T47D (cell line): ENCODE data around the gene UBE2V1.

ENCODE experiments used
- DNase-seq, 2 experiments: peaks; one replicate each; pipeline versions ENCODE4 v3.0.0 to v3.0.0-alpha.2; 2011 to 2012; ENCODE audit warnings: low read depth in 1 of 2, low spot score in 1 of 2
- JUND ChIP-seq: IDR thresholded peaks from 2 replicates; pipeline ENCODE4 v1.6.1; 2012; ENCODE audit warnings: low read depth
- in situ Hi-C: cut with HindIII; loops from 2 replicates; pipeline ENCODE4 v1.10.0; 2016; ENCODE audit warnings: low sequenced_read_pairs, low pct_unique_long_range_greater_than_20kb

UBE2V1 gene

DNA sequence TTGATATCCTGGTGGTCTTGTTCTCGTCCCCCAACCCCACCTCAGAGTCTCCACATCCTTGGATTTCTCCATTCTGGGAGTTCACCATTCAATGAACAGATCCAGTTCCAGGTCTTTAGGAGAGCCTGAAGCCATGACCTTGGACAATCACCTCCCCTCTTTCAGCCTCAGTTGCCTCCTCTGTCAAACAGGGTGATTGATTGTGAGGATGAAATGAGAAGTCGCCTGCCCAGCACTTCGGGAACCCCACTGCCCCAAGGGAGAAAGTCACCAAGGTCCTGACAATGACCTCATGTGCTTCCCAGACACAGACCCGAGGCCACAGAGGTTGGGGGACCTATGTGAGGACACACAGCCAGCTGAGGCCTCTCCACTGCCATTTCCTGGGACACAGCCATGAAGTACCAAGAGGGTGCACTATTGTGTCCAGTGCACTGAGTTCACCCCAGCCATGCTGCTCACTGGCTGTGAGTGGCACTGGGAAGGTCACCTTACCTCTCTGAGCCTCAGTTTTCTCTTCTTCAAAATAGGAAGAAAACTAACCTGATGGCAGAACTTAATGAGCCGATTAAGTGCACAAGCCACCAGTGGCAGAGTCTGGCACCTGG lies 68.5 kb downstream of the UBE2V1 start:
- in situ Hi-C loops = no loop called here
- no peak for DNase-seq
- TF ChIP-seq JUND = no peak

DNA sequence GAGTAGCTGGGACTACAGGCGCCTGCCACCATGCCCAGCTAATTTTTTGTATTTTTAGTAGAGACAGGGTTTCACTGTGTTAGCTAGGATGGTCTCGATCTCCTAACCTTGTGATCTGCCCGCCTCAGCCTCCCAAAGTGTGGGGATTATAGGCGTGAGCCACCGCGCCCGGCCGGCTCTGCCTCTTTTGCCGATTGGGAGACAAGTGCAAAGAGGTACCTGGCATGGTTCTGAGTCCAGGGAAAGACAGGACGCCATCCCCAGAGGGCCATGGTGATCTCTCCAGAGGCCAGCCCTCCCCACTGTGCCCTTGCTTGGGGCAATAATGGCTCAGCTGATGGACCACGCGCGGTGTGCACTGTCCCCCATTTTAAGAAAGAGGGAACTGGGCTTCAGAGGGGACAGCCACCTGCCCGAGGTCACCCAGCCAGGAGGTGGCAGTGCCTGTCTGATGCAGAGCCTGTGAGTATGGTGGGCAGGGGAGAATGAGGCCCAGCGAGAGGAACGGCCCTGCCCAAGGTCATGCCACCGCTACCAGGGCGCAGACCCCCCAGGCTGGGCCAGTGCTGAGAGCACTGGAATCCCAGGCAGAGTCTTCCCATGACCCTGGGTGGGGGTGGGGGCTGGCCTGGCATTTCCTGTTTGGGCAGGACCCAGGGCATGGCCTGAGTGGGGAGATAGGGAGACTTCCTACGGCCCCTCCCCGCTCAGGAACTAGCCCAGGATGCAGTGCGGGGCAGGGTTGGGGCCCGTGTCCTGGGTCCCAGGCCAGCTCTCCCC lies 69.2 kb downstream of the UBE2V1 start:
- no peak for DNase-seq
- in situ Hi-C loops = no loop called here
- TF ChIP-seq JUND = no peak

DNA sequence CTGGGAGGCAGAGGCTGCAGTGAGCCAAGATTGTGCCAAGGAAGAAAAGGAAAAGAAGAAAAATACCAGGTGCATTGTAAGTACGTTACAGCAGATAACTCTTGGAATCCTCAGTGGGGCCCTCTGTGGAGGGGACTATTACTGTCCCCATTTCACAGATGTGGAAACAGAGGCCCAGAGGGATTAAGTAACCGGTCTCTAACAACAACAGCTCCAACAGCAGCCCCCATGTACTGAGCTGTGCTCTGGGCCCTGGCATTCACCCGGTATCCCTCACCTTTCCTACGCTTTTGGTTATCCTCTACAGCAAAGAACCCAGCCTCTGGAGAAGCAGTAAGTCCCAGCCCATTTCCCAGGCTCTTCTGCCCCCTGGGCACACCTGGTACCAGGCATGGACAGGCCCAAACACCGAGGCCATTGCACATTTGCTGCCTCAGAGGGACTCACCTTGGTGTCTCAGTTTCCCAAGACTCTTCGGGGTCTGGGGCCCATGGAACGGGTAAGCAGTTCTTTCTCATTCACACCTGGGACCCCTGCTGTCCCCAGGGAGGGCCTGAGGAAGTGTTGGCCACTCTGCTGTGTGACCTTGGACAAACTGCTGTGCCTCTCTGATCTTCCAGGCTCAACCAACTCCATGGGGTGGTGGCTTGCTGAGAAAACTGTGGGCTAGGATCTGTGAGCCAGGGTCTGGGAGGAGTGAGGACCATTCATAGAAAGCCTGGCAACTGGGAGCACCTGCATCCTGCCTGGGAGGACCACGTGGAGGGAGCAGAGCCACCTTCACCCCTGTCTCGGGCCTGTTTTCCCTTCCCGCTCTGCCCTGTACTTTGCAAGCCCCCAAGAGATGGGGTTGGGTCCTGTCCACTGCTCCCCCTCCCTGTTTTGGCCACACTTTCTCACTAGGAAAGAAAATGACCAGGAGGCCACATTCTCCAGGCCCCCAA lies 70.3 kb downstream of the UBE2V1 start:
- no peak for DNase-seq
- TF ChIP-seq JUND = no peak
- in situ Hi-C loops = no loop called here

DNA sequence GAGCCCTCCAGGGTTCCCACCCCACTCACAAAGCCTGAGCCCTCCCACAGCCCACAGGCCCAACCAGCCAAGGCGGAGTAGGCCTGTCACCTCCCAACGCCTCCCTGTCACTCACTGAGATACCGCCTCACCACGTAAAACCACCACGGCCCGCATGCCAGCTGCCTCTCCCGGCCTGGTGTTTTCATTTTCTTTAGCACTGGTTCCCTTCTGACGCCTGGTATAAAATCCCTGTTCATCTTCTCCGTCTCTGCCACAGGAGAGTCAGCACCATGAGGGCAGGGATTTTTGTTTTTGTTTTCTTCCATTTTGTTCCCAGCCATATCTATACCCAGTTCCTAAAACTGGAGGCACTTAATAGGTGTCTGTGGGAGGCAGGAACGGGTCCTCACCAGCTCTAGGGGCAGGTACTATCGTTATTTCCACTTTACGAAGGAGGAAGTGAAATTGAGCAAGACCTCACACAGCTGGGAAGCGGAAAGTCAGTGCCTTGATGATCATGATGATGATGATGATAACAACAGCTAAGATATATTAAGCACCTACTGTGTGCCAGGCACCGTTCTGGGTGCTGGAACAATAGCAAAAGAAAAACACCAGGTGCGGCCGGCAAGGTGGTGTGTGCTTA lies 71.6 kb downstream of the UBE2V1 start:
- in situ Hi-C loops = no loop called here
- no peak for DNase-seq
- no peak for TF ChIP-seq JUND

DNA sequence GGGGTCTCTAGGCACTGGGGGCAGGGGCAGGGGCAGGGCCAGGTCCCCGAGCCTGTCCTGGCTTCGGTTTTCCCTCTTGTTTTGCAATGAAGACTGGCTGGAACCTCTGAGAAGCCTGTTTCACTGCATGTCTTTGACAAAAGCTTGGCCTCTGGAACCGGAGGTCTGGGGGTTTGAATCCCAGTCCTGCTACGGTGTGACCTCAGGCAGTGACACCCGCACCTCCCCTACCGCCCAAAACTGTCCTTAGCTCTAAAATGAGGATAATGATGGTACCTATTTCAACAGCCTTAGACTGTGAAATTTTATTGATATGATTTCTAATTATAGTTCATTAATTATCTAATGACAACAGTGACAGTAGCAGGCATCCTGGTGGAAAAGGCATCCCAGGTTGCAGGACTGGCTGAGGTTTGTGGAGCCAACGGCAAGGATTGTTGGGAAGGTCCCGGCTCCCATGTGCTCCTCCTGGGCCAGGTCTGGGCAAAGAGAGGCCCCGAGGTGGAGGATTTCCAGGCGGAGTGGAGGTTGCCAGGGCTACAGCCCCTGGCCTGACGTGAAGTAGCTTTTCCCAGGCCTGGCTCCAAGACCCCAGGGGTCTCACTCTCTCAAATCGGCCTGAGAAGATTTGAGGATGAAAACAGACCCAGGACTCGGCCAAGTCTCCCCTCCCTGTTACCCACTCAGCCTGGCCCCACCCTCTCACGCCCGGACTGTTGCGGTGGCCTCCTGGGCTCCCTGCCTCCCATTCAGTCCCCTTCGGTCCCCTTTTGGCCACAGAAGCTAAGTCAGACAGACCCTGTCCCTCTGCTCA lies 72.3 kb downstream of the UBE2V1 start:
- in situ Hi-C loops = no loop called here
- no peak for TF ChIP-seq JUND
- no peak for DNase-seq

DNA sequence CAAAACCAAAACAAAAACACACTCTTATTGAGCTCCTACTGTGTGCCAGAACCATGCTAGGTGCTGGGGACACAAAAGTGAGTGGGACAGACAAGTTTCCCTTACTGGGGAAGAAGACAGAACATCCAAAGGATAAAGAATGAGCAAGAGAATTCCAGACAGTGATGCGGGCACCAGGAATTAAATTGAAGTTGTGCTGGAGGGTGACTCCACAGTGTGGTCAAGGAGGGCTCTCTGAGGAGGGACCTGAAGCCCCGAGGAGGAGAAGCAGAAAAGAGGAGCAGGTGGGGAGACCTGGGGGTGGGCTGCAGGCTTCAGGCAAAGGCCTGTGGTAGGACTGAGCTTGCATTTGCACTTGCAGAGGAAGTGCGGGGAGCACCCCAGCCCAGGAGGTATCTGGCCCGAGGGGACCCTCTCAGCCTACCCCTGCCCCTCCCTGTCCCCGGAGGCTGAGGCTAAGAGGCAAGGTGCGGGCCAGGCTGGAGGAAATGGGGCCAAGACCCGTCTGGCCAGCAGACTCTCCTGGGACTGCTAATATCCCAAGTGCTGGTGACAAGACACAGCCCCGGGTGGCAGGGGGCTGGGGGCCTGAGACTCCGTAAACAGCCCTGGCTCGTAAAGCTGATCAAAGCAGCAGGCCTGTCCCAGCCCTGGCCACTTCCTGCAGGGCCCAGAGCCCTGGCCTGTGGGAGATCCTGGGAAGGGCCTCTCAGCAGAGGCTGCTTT lies 73.1 kb downstream of the UBE2V1 start:
- DNase-seq = no peak
- no peak for TF ChIP-seq JUND
- in situ Hi-C loops = no loop called here

DNA sequence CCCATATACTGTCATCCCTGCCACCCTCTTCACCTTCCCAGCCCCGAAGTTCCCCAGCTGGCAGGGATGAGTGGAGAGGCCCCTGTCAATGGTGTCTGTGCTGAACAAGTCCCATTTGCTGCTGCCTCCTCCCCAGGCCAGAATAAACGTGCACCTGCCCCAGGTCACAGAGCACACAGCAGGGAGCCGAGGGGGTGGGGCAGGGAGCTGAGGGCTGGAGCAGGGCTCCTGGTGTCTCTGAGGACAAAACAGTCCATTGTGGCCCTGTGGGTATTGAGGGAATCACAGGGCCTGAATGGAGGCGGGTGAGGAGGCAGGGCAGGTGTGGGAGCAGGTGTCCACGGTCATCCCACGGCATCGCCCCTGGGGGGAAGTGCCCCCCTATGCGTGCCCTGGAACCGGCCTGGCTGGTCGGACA lies 74.4 kb downstream of the UBE2V1 start:
- in situ Hi-C loops = no loop called here
- TF ChIP-seq JUND = no peak
- peak; percentile 60 to 76 for DNase-seq

DNA sequence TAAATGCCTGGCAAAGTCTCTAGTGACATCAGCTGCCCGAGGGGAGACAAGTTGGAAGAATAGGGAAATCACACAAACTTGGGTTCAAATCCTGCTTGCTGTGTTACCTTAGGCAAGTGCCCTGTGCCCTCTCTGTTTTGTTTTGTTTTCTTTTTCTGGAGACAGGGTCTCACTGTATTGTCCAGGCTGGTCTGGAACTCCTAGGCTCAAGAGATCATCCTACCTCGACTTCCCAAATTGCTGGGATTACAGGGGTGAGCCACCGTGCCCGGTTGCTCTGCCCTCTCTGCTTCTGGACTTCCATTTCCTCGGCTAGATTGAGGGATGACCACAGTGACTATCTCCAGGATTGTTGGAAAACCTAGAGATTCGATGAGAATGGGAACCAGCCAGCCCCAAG lies 74.8 kb downstream of the UBE2V1 start:
- in situ Hi-C loops = no loop called here
- no peak for TF ChIP-seq JUND
- no peak for DNase-seq

DNA sequence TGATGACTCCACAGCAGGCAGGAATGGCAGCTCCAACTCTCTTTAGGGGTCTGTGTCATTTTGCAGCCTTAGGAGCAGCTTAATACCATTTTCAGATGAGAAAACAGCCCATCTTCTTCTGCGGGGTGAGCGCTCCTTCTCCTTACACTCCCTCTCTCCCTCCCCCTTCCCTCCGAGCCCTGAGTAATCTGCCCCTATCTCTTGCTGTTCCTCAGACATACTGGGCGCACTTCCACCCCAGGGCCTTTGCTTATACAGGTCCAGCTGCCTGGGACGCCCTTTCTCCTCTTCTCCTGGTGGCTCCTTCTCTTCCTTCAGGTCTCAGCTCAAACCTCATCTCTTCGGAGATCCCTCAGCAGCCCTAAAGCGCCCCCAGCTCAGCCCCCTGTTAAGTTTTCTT lies 75.4 kb downstream of the UBE2V1 start:
- in situ Hi-C loops = no loop called here
- no peak for TF ChIP-seq JUND
- no peak for DNase-seq

DNA sequence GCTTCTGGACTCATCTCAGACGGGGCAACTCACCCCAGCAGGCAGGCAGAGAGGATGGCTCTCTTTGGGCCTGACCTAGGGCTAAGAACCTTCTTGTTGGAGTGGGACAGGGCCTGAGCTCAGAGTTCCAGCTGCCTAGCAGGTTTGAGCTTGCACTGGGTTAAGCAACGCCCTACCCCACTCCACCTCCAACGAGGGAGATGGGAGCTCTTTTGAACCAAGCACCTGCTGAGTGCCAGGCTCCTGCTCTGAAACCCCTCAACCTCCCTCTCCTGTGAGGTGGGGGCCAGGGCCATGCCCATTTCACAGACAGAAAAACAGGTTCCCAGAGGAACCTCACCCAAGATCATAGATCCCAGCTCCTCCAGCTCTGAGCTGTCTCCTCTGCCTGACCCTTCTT lies 75.8 kb downstream of the UBE2V1 start:
- DNase-seq = no peak
- no peak for TF ChIP-seq JUND
- in situ Hi-C loops = no loop called here

DNA sequence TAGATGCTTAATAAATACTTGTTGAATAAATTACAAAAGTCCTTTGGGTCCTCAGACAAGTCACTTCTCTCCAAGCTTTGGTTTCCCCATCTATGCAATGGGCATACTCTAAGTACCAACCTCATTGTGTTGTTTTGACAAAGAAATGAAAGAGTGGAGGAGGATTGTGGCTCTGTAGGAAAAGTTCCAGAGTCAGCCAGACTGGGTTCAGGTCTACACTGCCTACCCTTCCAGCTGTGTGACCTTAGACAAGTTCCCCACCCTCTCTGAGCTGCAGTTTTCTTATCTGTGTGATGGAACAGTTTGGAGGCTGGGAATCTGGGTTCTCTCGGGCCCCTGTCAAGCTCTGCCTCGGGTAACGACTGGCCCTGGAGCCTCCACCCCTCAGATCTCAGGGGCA lies 76.2 kb downstream of the UBE2V1 start:
- no peak for TF ChIP-seq JUND
- in situ Hi-C loops = no loop called here
- no peak for DNase-seq
